MG63 (cell line): ENCODE results near the gene SKI. TPM values are rescaled to one million over a fixed set of nuclear protein-coding genes. Genes with fewer than 3 reads are reported as not detected.

Source experiments
- DNase-seq: peaks from one replicate; pipeline ENCODE4 v3.0.0-alpha.2; 2020
- H3K27me3 ChIP-seq: fragments of 250-450 bp; sonication (Bioruptor Pico); 2 replicates; pipeline ENCODE4 v1.5.1; 2020; ENCODE audit warnings: mild to moderate bottlenecking, moderate library complexity
- H3K36me3 ChIP-seq: fragments of 250-450 bp; sonication (Bioruptor Pico); 2 replicates; pipeline ENCODE4 v1.5.1; 2020; ENCODE audit warnings: mild to moderate bottlenecking, moderate library complexity
- H3K4me3 ChIP-seq: fragments of 250-450 bp; sonication (Bioruptor Pico); 2 replicates; pipeline ENCODE4 v1.5.1; 2020; ENCODE audit warnings: mild to moderate bottlenecking, moderate library complexity
- H3K9me3 ChIP-seq: fragments of 250-450 bp; sonication (Bioruptor Pico); 2 replicates; pipeline ENCODE4 v1.5.1; 2020; ENCODE audit warnings: mild to moderate bottlenecking, moderate library complexity
- total RNA-seq: library from RNA; depleted of rRNA; stranded (reverse); fragments of >200 nt; shearing (Covaris generic); gene quantifications from 2 replicates; pipeline ENCODE4 v1.2.3, GENCODE V29; 2014; ENCODE audit warnings: low replicate concordance

Gene SKI
- total RNA-seq, 1 experiment from 2014 or later, result 9.2 TPM

DNA sequence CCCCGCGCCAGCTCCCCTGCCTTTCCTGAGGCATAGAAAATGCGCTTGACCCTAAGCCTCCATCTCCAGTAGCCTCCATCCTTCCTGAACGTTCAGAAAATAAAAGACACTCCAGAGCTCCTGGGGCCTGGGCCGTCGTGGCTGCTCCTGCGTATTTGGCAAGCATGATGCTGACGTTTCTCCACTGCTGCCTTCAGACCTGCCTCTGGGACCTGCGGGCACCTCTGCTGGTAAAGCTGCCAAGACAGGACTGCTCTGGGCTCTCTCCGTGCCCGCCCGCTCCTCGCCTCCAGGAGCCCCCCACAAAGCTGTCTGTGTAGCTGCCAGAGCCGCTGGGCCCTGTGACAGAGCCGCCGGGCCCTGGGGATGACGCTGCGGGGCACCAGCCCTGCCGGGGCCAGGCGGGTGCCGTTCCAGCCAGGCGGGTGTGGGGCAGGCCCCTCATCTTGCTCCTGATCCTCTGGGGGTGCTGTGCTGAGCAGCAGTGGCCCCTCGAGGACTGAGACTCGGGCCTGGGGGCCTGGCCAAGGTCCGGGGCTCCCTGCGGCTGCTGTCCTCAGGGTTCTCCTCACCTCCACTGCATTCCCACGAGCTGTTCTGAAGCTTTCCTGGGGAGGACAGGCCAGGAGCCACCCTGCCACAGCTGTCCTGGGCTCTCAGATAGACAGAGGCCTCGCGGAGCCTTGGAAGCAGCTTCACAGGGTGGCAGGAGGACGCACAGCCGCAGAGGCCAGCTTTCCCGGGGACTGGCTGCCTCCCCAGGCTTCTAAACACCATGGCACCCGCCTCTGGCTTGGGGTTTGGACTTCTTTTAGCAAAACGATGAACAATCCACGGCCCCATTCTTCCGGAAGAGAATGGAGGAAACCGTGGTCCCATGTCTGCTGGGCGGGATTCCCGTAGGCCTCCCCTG is 115.2 kb downstream of the SKI start:
- no peaks in the 10 kb centered on the region for H3K36me3 ChIP-seq
- no peak overlapping the region for H3K4me3 ChIP-seq
- no peak for DNase-seq
- H3K9me3 ChIP-seq, result no peaks in the 10 kb centered on the region
- no peaks in the 10 kb centered on the region for H3K27me3 ChIP-seq

DNA sequence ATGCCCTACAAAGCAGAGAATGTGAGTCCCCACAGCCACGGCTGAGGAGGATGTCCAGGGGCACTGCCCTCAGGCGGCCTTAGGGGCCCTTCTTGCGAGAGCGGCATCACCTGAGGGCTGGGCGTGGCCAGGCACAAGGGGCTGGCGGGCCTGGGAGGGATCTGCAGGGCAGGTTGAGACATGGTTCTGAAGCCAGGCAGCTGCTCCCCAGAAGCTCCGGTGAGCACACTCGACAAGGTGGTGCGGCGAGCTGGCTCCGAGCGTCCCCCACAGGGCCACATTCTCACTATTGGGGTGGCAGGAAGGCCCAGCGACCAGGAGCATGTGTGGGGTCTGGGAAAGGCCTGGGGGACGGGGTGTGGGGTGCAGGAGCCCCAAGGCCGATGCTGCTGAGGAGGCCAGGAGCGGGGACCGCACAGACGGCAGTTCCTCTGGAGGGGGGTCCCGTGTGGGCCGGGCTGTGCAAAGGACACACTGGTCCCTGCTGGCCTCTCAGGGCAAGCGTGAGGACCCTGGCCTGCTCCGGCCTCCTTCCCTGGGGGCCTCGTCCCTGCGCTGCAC is 116.1 kb downstream of the SKI start:
- Histone ChIP-seq H3K36me3 (no peaks in the 10 kb centered on the region), H3K4me3 (no peak overlapping the region), H3K27me3 (no peaks in the 10 kb centered on the region), H3K9me3 (no peaks in the 10 kb centered on the region)
- DNase-seq, result no peak

DNA sequence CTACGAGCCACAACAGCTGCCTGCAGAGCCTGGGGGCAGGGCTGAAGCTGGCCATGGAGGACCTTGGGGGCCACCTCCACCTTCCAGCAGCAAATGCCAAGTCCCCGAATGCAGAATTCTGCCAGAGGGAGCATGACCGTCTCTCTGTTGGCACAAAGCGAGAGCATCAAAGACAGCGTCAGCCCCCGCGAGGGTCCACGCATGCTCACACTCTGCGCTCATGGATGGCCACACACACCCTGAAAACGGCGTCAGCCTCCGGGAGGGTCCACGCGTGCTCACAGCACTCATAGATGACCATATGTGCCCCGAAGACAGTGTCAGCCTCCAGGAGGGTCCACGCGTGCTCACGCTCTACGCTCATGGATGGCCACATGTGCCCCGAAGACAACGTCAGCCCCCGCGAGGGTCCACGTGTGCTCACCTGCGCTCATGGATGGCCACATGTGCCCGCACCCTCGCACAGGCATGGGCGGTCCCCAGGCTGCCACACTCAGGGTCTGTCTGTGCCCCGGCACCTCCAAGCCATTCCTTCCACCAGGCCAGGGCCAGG is 116.7 kb downstream of the SKI start:
- no peak overlapping the region for H3K4me3 ChIP-seq
- H3K36me3 ChIP-seq, result no peaks in the 10 kb centered on the region
- H3K9me3 ChIP-seq, result no peaks in the 10 kb centered on the region
- no peaks in the 10 kb centered on the region for H3K27me3 ChIP-seq
- DNase-seq, result no peak

DNA sequence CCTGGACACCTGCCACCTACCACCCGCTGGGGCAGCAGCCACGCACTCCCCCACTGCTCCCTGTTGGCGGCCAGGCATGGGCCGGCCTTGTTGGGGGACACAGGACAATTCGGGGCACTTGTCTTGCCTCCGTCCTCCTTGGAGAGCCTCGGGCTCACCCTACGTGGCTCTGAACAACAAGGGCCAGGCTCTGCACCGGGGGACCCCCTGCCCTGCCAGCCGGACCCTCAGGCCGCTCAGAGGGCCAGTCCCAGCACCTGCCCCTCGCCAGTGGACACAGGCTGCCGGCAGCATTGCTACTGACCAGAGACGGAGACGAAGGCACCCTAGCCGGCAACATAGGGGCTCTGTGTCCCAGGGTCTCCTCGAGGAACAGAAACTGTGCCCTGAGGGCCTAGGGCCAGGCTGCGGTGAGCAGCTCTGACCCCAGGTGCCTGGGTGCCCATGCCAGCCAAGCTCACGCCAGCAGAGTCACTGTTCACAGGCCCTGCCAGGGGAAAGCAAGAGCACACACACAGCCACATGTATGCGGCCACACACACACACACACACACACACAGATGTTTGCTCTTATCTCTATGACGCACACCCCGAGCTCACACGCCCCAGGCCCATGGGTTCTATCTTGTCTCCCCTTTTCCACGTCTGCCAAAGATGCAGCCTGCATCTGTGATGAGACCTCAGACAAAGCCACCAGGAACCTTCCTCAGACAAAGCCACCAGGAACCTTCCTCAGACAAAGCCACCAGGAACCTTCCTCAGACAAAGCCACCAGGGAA is 117.4 kb downstream of the SKI start:
- DNase-seq, result no peak
- Histone ChIP-seq H3K9me3 (no peaks in the 10 kb centered on the region), H3K36me3 (no peaks in the 10 kb centered on the region), H3K4me3 (no peak overlapping the region), H3K27me3 (no peaks in the 10 kb centered on the region)

DNA sequence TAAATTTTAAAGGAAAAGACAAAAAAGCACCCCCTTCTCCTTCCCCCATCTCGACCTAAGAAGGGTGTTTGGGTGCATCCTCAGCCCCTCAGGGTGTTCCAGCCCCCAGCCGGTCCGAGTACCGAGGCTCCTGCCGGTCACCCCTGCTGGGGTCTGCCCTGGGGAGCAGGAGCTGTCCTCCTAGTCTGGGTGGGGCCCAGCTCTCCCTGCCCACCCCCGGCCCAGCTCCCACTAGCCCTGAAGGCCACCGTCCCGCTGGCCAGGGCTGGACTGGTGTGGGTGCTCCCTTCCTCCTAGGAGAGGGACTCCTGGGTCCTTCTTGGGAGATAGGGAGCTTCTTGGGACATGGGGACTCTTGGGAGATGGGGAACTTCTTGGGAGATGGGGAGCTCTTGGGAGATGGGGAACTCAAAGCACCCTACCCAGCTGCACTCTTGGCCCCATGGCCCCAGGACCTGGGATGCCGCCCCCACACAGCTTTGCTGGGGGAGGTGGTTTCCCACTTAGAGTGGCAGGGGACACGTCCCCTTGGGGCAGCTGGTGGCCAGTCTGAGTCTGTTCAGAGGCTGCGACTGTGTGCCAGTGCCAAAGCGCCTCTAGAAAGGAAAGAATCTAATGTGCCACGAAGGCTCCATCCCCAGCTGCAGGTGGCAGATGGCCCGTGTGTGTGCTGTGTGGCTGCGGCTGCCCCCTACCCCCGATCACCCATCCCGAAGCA is 118.7 kb downstream of the SKI start:
- Histone ChIP-seq H3K9me3 (no peaks in the 10 kb centered on the region), H3K36me3 (no peaks in the 10 kb centered on the region), H3K27me3 (no peaks in the 10 kb centered on the region), H3K4me3 (no peak overlapping the region)
- DNase-seq, result no peak

DNA sequence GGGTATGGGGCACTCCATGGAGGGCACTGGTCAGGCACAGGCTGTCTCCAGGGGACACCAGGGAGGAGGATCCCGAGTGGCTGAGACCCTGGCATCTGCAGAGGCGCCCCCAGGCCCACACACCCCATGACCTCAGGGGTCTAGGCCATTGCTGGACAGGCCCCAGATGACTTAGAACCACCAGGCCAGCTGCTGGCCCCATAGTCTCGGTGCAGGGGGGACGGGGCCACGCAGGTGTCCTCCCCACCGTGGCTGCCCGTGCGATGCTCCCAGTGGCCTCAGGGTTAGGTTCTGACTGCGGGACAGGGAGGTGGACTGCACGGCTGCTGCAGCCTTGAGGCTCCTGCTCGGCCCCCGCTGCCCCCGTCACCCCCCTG is 119.3 kb downstream of the SKI start:
- Histone ChIP-seq H3K27me3 (no peaks in the 10 kb centered on the region), H3K4me3 (no peak overlapping the region), H3K9me3 (no peaks in the 10 kb centered on the region), H3K36me3 (no peaks in the 10 kb centered on the region)
- DNase-seq, result no peak

DNA sequence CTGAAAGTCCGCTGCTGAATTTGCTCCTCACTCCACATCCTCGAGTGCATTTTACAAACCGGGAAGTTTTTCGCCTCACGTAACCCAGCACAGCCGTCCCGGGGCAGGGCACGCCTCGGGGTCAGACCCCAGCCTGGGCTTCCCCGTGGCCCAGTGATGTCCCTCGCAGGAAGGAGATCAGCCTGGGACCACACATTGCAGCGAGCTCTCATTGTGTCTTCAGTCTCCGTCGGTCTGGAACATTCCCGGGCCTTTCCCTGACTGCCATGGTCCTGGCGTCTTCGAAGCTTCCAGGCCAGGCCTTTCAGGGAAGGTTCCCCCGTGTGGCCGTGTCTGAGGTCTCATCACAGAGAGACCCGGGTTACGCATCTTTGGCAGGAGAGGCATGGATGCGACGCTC is 119.8 kb downstream of the SKI start:
- no peak overlapping the region for H3K4me3 ChIP-seq
- H3K27me3 ChIP-seq, result no peaks in the 10 kb centered on the region
- DNase-seq, result no peak
- no peaks in the 10 kb centered on the region for H3K9me3 ChIP-seq
- H3K36me3 ChIP-seq, result no peaks in the 10 kb centered on the region

DNA sequence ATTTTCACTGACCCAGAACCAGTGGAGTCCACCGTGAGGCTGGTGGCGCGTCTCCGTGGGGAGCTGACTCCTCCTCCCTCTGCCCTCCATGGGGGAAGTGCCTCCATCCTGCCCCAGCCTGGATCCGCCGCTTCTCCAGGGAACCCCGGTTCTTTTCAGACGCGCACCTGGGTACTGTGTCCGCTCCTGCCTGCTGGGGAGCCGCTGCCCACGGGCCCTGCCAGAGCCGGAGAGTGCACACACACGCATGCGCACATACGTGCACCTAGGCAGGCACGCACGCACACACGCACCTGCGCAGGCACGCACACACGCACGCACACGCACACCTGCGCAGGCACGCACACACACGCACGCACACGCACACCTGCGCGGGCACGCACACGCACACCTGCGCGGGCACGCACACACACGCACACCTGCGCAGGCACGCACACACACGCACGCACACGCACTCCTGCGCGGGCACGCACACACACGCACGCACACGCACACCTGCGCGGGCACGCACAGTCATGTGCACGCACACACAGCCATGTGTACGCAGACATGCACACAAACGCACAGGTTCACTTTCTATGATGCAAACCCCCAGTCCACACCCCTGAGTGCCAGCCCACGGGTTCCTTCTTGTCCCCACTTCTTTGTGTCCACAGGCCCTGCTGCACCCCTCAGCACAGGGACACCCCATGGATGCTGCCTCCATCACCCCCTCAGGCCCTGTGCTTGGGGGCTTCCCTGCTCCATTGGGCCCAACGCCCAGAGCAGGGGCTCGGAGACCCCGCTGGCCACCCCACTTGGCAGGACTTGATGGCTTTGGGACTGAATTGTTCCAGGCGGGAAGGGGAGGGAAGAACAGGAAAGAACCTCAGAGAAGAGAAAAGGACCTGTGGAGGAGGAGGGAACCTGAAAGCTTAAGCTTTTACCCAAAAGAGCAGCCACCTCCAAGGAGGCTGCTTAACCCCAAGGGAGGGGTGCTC is 120.5 kb downstream of the SKI start:
- Histone ChIP-seq H3K4me3 (no peak overlapping the region), H3K9me3 (no peaks in the 10 kb centered on the region)
- no peak for DNase-seq

DNA sequence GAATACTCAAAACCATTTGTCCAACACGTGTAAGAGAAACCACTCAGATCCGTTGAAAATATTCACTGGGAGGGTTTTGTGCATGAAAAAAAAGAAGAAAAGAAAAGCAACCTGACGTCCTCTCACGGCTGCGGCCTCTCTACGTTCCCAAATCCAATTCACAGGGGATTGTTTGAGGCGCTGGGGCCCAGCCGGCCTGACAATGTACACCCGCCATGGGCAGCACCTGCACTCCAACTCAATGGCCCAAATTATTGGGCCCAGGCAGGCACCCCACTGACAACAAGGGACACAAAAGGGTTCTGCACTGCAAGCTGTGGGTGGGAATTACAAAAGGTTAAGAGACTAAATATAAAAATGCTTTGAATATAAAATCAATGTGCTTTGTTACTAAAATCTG is 121.7 kb downstream of the SKI start:
- Histone ChIP-seq H3K27me3 (no peaks in the 10 kb centered on the region), H3K36me3 (no peaks in the 10 kb centered on the region), H3K4me3 (no peak overlapping the region), H3K9me3 (no peaks in the 10 kb centered on the region)
- DNase-seq, result no peak

More for the DNA sequence above, 120.5 kb downstream of the SKI start:
- Histone ChIP-seq H3K36me3 (no peaks in the 10 kb centered on the region), H3K27me3 (no peaks in the 10 kb centered on the region)

DNA sequence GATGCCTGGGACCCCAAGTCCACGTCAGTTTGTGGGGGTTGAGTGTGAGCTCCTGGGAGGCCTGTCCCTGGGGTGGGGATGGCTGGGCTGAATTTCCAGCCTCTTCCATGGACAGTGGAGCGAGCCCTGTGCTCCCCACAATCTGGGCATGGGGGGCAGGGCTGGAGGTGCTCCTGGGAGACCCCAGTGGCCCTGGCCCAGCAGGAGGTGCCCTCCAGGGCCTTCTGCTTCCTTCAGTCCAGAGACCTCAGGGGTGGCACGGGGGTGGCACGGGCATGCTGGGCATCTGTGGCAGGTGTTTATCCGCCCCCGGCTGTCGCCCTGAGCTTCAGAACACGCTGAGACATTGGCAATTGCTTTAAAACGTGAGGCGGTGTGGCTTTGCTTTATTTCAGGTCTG is 122.4 kb downstream of the SKI start:
- Histone ChIP-seq H3K4me3 (no peak overlapping the region), H3K9me3 (no peaks in the 10 kb centered on the region), H3K27me3 (no peaks in the 10 kb centered on the region), H3K36me3 (no peaks in the 10 kb centered on the region)
- no peak for DNase-seq

DNA sequence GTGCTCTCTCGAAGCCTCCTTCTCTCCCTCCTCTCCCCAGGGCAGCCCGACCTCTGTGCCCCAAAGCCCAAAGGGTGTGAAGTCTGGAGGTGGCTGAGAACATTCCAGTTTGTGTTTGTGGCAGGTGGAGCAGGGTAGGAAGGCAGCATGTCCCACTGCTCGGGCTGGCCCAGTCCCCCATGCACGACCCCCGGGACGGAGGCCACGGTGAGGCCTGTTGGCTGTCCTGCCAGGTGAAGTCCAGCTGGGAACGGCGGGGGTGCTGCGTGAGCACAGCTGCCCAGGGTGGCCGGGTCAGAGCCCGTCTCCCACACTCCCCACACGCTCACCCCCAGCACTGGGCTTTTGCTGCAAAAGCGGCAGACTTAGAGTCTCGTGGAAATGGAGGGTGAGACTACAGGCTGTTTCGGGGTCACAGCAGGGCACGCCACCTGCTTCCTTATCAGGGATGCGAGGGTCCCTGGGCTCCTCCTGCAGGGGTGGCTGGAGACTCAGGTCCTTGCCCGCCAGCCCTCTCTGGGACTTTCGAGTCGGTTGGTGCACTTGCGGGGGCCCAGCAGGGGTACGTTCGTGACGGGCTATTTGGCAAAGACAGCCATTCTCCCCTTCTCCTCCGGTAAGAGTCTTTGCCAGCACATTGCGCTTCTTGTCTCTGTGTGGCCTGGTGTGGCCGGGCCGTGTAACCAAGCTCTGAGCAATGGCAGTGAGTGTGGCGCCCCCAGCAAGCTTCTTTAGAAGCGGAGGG is 123.0 kb downstream of the SKI start:
- no peaks in the 10 kb centered on the region for H3K27me3 ChIP-seq
- H3K9me3 ChIP-seq, result no peaks in the 10 kb centered on the region
- H3K36me3 ChIP-seq, result no peaks in the 10 kb centered on the region
- no peak for DNase-seq
- H3K4me3 ChIP-seq, result no peak overlapping the region

DNA sequence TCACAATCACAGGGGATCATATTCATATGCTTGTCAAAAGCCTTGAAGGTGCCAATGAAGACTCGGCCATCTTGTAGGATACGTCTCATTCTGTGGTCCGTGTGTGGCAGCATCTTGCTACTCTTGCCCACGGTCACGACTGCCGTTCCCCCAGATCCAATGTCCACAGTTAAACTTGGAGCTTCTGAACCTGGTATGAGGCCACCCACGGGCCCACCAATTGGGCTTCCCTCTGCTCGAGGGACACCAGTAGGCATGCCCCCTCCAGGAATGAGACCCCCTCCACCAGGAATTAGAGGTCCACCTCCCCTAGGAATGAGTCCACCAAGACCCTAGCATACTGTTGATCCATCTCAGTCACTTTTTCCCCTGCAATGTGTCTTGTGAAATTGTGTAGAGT is 123.6 kb downstream of the SKI start:
- H3K4me3 ChIP-seq, result no peak overlapping the region
- DNase-seq, result no peak
- no peaks in the 10 kb centered on the region for H3K36me3 ChIP-seq
- no peaks in the 10 kb centered on the region for H3K27me3 ChIP-seq
- no peaks in the 10 kb centered on the region for H3K9me3 ChIP-seq

DNA sequence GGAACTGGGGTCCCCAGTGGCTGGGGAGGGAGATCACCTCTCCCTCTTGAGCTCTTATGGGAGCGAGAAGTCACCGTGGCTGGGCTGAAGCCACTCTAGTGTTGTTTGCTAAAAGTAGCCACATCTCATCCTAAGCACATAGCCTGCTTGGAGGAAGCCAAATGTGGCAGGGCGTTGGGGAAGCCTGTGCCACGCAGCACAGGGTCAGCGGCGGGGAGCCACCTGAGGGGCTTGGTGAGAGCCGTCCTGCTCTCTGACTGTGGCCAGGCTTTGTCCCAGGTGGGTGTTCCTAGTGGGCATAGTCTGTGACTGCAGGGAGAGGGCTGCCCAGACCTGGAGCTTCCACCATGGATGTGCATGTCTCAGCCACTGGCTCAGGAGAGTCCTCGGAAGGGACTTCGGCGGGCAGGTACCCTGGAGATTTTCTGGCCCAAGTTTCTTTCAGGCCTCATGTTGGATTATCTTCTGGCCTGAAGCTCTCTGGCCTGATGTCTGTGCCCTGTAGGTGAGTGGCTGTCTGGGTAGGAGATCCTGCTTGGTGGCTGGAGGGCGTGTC is 124.3 kb downstream of the SKI start:
- no peaks in the 10 kb centered on the region for H3K9me3 ChIP-seq
- H3K4me3 ChIP-seq, result no peak overlapping the region
- no peaks in the 10 kb centered on the region for H3K27me3 ChIP-seq
- DNase-seq, result no peak
- no peaks in the 10 kb centered on the region for H3K36me3 ChIP-seq

DNA sequence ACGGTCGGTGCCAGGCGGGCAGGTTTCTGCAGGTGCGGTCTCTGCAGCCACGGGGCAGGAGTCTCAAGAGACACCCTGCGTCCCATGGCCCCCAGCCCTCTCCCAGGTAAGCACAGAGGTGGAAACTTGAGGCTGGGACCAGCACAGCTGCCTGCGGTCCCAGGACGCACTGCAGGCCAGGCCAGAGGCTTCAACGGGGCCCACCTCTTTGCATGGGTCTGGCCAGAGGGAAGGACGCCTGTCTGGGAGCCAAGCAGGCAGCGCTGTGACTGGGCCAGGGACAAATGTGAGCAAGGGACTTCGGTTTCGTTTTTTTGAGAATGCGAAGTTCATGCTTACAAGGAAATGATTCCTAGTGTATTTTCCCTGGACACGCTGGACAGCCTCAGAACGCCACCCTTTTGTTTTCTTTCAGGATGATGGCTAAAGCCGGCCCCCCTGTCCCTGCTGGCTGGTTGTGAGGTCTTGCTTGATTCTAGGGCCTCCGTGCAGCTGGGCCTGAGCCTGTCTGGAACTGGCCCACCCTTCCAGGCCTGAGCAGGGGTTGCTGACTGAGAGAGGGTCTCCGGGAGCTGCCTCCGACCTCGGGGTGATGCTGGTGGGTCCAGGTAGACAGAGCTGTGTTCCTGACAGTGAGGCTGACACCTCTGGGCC is 124.9 kb downstream of the SKI start:
- Histone ChIP-seq H3K4me3 (no peak overlapping the region), H3K9me3 (no peaks in the 10 kb centered on the region)
- no peak for DNase-seq

More for the DNA sequence above, 124.9 kb downstream of the SKI start:
- Histone ChIP-seq H3K36me3 (no peaks in the 10 kb centered on the region), H3K27me3 (no peaks in the 10 kb centered on the region)
